K562 (cell line): ENCODE results near the gene IP6K3. TPM values are rescaled to one million over a fixed set of nuclear protein-coding genes. Genes with fewer than 3 reads are reported as not detected.

Experiments
- CBFA2T3 ChIP-seq: fragments of 450-650 bp; IDR thresholded peaks from 2 replicates; pipeline ENCODE4 v1.6.1; 2017
- CBX5 ChIP-seq: IDR thresholded peaks from 2 replicates; pipeline ENCODE4 v1.6.1; 2014; ENCODE audit warnings: low read depth, borderline replicate concordance
- HCFC1 ChIP-seq: IDR thresholded peaks from 2 replicates; pipeline ENCODE4 v1.6.1; 2012; ENCODE audit warnings: low read depth, low read length, improper control_type of control experiment
- KDM2B ChIP-seq: fragments of 250-450 bp; sonication (Bioruptor Pico); IDR thresholded peaks from 2 replicates; pipeline ENCODE4 v1.8.0; 2021; ENCODE audit warnings: mild to moderate bottlenecking, moderate library complexity
- KLF1 ChIP-seq: fragments of 450-650 bp; IDR thresholded peaks from 2 replicates; pipeline ENCODE4 v1.6.1; 2016; ENCODE audit warnings: missing genetic modification characterization, missing compliant biosample characterization
- MTA2 ChIP-seq: fragments of 450-650 bp; IDR thresholded peaks from 2 replicates; pipeline ENCODE4 v1.6.1; 2016; ENCODE audit warnings: low read depth
- NFATC3 ChIP-seq: fragments of 450-650 bp; IDR thresholded peaks from 2 replicates; pipeline ENCODE4 v1.6.1; 2017; ENCODE audit warnings: mild to moderate bottlenecking
- PYGO2 ChIP-seq: fragments of 450-650 bp; IDR thresholded peaks from 2 replicates; pipeline ENCODE4 v1.6.1; 2016; ENCODE audit warnings: mild to moderate bottlenecking, missing genetic modification characterization, moderate library complexity, missing compliant biosample characterization
- RBBP5 ChIP-seq: fragments of 200-600 bp; sonication (generic); IDR thresholded peaks from 2 replicates; pipeline ENCODE4 v1.6.1; 2012; ENCODE audit warnings: borderline replicate concordance, mild to moderate bottlenecking, low read length, control low read depth, inconsistent platforms; ENCODE audit not compliant: insufficient read depth, poor library complexity, severe bottlenecking
- RBFOX2 ChIP-seq: fragments of 200-400 bp; formaldehyde crosslinking; IDR thresholded peaks from 2 replicates; pipeline ENCODE4 v1.6.1; 2017; ENCODE audit warnings: low read depth, mild to moderate bottlenecking, low read length, moderate library complexity
- RHOXF2B ChIP-seq: fragments of 250-450 bp; sonication (Bioruptor Pico); conservative IDR thresholded peaks from 2 replicates; pipeline ENCODE4 v1.5.1; 2021
- SOX6 ChIP-seq: fragments of 450-650 bp; IDR thresholded peaks from 2 replicates; pipeline ENCODE4 v1.6.1; 2014; ENCODE audit warnings: mild to moderate bottlenecking
- SREBF2 ChIP-seq: sonication (generic); formaldehyde crosslinking; IDR thresholded peaks from 2 replicates; pipeline ENCODE4 v1.4.0; 2020; ENCODE audit warnings: mild to moderate bottlenecking, missing genetic modification reagents
- SUPT5H ChIP-seq: fragments of 450-650 bp; IDR thresholded peaks from 2 replicates; pipeline ENCODE4 v1.6.1; 2016
- TBL1XR1 ChIP-seq, 2 experiments: IDR thresholded peaks; 2 replicates each; pipeline ENCODE4 v1.6.1; 2012; ENCODE audit warnings: improper control_type of control experiment in 2 of 2, low read length in 2 of 2, mild to moderate bottlenecking in 1 of 2
- ZKSCAN8 ChIP-seq: fragments of 200-800 bp; sonication (Bioruptor generic); IDR thresholded peaks from 2 replicates; pipeline ENCODE4 v1.6.1; 2016; ENCODE audit warnings: missing genetic modification characterization, missing compliant biosample characterization
- ZNF311 ChIP-seq: fragments of 250-450 bp; sonication (Bioruptor Pico); IDR thresholded peaks from 2 replicates; pipeline ENCODE4 v1.4.0; 2020; ENCODE audit warnings: mild to moderate bottlenecking, moderate library complexity
- ZNF408 ChIP-seq: fragments of 250-450 bp; sonication (Bioruptor Pico); IDR thresholded peaks from 2 replicates; pipeline ENCODE4 v1.4.0; 2020; ENCODE audit warnings: low read depth, mild to moderate bottlenecking, moderate library complexity
- ZNF431 ChIP-seq: sonication (generic); formaldehyde crosslinking; IDR thresholded peaks from 2 replicates; pipeline ENCODE4 v1.8.0; 2022; ENCODE audit warnings: mild to moderate bottlenecking, missing genetic modification reagents
- ZNF644 ChIP-seq: fragments of 200-800 bp; sonication (Bioruptor generic); IDR thresholded peaks from 2 replicates; pipeline ENCODE4 v1.6.1; 2016; ENCODE audit warnings: low read depth, missing genetic modification characterization, missing compliant biosample characterization
- ZNF76 ChIP-seq: fragments of 250-450 bp; sonication (Bioruptor Pico); IDR thresholded peaks from 2 replicates; pipeline ENCODE4 v1.4.0; 2020; ENCODE audit warnings: mild to moderate bottlenecking, moderate library complexity, borderline replicate concordance
- ZNF780A ChIP-seq: fragments of 250-450 bp; sonication (Bioruptor Pico); IDR thresholded peaks from 2 replicates; pipeline ENCODE4 v1.5.0; 2021; ENCODE audit warnings: mild to moderate bottlenecking
- ZSCAN32 ChIP-seq: fragments of 450-650 bp; formaldehyde crosslinking; IDR thresholded peaks from 2 replicates; pipeline ENCODE4 v1.4.0; 2020; ENCODE audit warnings: mild to moderate bottlenecking, moderate library complexity
- polyA plus RNA-seq, 8 experiments: library from polyadenylated mRNA; depleted of rRNA in 4 of 8; stranded (reverse) in 5 of 8; unstranded in 3 of 8; fragments of >200 nt; fragmentation: Nextera tagmentation in 2 of 8; fragmentation: Illumina TruSeq in 1 of 8; extraction: Ambion mirVana in 2 of 8; extraction: Trizol in 1 of 8; gene quantifications; 2 replicates each; pipeline versions ENCODE4 v1.2.1 to v1.2.3, GENCODE V29; 2011 to 2014; ENCODE audit warnings: inconsistent platforms in 1 of 8, missing spikeins in 1 of 8
- total RNA-seq, 7 experiments: library from RNA; depleted of rRNA in 6 of 7; stranded (reverse); fragments of >200 nt in 6 of 7; fragmentation: Illumina TruSeq in 2 of 7; extraction: Trizol in 2 of 7; gene quantifications; 2 replicates each; pipeline versions ENCODE4 v1.2.1 to v1.2.3, GENCODE V29; 2011 to 2021; ENCODE audit warnings: low replicate concordance in 1 of 7
- TF ChIP-seq, protein P1 (sequence below): fragments of 450-650 bp; IDR thresholded peaks from 2 replicates; pipeline ENCODE4 v1.7.1; 2018; ENCODE audit warnings: mild to moderate bottlenecking, low read depth; ENCODE audit not compliant: partially characterized antibody
- TF ChIP-seq, protein P2 (sequence below): fragments of 250-450 bp; sonication (Bioruptor Pico); IDR thresholded peaks from 2 replicates; pipeline ENCODE4 v1.4.0; 2020

IP6K3 gene
- total and polyA plus RNA-seq, 9 of the 15 experiments (the other 6 are each of a cell fraction or from before 2014, with no cell fraction given), result not detected

DNA sequence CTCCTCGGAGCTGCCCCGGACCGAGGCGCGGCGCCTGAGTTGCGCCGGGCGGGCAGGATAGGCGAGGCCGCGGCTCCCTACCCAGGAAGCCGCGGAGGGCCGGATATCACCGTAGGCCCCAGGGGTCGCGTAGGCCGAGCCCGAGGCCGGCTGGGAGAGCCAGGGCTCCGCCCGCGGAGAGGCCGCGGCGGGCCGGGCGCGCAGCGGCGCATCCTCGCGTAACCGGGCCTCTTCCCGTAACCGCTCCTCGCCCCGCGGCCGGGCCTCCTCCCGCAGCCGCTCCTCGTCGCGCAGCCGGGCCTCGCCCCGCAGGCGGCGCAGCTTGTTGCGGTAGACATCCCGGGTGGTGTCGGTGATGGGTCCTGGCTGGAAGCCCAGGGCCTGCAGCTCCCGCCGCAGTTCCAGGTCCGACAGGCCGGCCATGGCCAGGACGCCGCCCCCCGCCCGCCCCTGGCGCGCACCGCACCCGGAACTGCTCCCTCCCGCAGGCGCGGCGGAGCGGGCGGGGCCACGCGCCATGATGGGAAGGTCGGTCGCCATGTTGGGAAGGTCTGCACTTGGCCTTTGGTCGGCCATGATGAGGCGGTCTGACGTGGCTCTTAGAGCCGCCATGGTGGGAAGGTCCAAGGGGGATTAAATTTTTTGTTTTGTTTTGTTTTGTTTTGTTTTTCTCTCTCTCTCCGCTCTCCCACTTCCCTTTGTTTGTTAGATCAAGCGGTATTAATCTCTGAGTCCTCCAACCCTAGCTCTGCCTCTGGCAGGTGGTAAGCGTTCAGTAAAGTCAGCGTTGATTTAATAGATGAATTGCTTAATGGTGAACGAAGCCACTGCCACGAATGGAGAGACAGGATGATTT lies 42.2 kb upstream of the IP6K3 start, which contains the start of gene LEMD2 (continued):
- TF ChIP-seq ZNF431 (CRISPR knock-in tag), result no peak
- peak; percentile 71 for TF ChIP-seq RBBP5
- TF ChIP-seq HCFC1, result peak; percentile 98
- peak; percentile 89; the same call in 1 of the 2 replicates for TF ChIP-seq ZNF76 (CRISPR knock-in tag)
- no peak for TF ChIP-seq CBX5
- peak; percentile 88 for TF ChIP-seq RBFOX2
- peak; percentile 32 to 84; a peak in 1 of 4 replicates for TF ChIP-seq TBL1XR1 (IDR thresholded peaks at IDR 0.05; ENCODE audit: low read length in 2 of 2)
- TF ChIP-seq ZNF780A (CRISPR knock-in tag), result no peak
- TF ChIP-seq ZNF644 (tag), result peak; percentile 99
- TF ChIP-seq CBFA2T3, result no peak
- peak; percentile 71; the same call in 1 of the 2 replicates for TF ChIP-seq SOX6
- TF ChIP-seq ZNF311 (CRISPR knock-in tag), result peak; percentile 64; the same call in 1 of the 2 replicates
- peak; percentile 91 for TF ChIP-seq KLF1 (tag)
- no peak for TF ChIP-seq ZNF408 (CRISPR knock-in tag)
- TF ChIP-seq, protein P1, sequence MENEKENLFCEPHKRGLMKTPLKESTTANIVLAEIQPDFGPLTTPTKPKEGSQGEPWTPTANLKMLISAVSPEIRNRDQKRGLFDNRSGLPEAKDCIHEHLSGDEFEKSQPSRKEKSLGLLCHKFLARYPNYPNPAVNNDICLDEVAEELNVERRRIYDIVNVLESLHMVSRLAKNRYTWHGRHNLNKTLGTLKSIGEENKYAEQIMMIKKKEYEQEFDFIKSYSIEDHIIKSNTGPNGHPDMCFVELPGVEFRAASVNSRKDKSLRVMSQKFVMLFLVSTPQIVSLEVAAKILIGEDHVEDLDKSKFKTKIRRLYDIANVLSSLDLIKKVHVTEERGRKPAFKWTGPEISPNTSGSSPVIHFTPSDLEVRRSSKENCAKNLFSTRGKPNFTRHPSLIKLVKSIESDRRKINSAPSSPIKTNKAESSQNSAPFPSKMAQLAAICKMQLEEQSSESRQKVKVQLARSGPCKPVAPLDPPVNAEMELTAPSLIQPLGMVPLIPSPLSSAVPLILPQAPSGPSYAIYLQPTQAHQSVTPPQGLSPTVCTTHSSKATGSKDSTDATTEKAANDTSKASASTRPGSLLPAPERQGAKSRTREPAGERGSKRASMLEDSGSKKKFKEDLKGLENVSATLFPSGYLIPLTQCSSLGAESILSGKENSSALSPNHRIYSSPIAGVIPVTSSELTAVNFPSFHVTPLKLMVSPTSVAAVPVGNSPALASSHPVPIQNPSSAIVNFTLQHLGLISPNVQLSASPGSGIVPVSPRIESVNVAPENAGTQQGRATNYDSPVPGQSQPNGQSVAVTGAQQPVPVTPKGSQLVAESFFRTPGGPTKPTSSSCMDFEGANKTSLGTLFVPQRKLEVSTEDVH, result peak; percentile 80
- TF ChIP-seq KDM2B (CRISPR knock-in tag), result 0 out of 2 replicates have a peak, but pooled peaks have one; percentile 4
- TF ChIP-seq, protein P2, sequence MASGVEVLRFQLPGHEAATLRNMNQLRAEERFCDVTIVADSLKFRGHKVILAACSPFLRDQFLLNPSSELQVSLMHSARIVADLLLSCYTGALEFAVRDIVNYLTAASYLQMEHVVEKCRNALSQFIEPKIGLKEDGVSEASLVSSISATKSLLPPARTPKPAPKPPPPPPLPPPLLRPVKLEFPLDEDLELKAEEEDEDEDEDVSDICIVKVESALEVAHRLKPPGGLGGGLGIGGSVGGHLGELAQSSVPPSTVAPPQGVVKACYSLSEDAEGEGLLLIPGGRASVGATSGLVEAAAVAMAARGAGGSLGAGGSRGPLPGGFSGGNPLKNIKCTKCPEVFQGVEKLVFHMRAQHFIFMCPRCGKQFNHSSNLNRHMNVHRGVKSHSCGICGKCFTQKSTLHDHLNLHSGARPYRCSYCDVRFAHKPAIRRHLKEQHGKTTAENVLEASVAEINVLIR (CRISPR knock-in tag), result peak; percentile 79
- no peak for TF ChIP-seq SREBF2 (CRISPR knock-in tag)
- TF ChIP-seq ZSCAN32, result 0 out of 2 replicates have a peak, but pooled peaks have one; percentile 23
- peak; percentile 61; the same call in 1 of the 2 replicates for TF ChIP-seq PYGO2
- TF ChIP-seq ZKSCAN8 (CRISPR knock-in tag), result peak; percentile 72; the same call in 1 of the 2 replicates
- TF ChIP-seq NFATC3, result peak; percentile 57; the same call in 1 of the 2 replicates
- peak; percentile 54 for TF ChIP-seq SUPT5H
- no peak for TF ChIP-seq MTA2
- no peak for TF ChIP-seq RHOXF2B (CRISPR knock-in tag)
